Hematopoietic multipotent progenitor cell treated with erythropoietin and hydrocortisone succinate and interleukin-3 and kit ligand, for 15 days (in vitro differentiated cells): Measurements from ENCODE around the gene ANG.
"Not testable (repeated sequence)": the region's sequence is repeated elsewhere in the genome, so short reads cannot be mapped to it uniquely, and the experiment has no call there.

Source experiments
- DNase-seq: peaks from one replicate; pipeline ENCODE4 v3.0.0-alpha.2; 2015; ENCODE audit warnings: low spot score

Gene ANG

DNA sequence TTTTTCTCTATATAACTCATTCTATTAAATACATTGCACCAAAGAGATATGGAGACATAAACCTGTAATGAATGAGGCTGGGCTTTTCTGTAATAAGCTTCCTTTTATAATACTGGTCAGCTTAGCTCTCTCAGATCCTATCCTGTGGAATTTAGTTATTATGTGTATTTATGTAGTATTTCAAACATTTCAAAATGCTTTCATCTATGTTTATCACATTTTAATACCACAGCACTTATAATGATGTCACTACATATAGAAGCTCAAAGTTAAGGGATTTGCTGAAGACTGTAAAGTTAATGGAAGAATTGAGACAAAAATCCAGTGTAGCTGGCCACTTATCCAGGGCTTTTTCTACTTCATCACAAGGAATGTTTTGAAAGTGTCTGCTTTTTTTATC lies 11.4 kb downstream of the ANG start:
- no peak for DNase-seq

DNA sequence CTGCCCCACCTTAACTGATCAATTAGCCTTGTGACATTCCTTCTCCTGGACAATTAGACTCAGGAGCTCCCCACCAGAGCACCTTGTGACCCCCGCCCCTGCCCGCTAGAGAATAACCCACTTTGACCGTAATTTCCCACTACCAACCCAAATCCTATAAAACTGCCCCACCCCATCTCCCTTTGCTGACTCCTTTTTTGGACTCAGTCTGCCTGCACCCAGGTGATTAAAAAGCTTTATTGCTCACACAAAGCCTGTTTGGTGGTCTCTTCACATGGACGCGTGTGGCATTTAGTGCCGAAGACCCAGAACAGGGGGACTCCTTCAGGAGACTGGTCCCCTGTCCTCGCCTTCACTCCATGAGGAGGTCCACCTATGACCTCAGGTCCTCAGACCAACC lies 12.4 kb downstream of the ANG start:
- not testable (repeated sequence) for DNase-seq

DNA sequence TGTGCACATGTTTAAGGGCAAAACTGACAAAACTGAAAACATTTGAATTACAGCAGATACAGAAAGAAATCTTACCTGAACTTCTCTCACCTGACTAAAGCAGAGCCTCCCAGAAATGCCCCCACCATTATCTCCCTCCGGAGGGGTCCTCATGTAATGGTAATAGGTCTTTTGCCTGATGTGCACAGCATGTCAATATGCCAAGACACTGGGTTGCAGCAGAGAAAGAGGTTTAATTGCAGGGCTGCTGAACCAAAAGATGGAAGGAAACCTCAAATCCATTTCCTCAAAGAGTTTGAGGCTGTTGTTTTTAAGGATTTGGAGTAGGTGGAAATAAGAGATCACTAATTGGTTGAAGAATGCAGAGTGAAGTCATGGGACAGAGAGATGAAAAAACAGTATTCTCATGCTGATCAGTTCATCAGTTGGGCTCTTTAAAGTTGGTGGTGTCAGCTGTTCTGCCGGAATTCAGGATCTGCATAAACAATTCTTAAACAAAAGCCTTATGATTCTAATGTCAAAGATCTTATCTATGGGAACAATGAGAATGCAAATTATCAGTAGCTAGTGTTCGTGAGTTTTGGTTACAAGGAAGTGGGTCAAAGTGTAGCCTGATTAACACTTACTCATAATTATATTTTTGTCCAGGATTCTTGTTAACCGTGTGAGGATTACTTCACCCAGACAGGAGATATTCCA lies 18.2 kb downstream of the ANG start:
- no peak for DNase-seq

DNA sequence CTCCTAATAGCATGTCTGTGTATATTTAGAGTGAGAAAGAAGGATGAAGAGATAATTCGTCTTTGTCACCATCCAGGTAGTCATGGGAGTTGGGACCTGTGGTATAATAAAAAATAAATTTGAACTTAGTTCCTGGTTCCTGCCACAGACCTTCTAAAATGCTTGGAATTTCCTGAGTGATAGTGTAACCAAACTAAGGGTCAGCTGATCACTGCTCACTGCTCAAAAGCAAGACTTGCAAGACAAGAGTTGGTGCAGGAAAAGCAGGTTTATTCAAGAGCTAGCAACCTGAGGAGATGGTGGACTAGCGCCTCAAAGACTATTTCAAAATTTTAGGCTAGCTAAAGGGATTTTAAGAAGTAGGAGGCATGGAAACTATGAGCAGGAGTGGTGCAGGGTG lies 19.1 kb downstream of the ANG start:
- no peak for DNase-seq

DNA sequence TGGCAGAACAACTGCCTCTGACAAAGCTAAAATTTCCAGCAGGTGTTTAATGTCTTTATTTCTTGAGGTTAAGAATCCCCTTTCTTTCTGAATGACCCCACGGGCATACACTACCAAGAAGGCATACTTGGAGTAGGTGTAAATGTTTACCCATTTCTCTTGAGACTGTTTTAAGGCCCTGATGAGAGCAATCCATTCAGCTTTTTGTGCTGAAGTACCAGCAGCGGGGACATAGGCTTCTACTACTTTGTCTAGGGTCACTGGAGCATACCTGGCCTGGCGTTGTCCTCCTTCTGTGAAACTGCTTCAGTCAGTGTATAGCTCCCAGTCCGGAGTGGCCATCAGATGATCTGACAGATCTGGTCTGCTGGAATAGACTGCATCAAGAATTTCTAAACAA lies 22.7 kb downstream of the ANG start:
- peak; percentile 35 for DNase-seq

DNA sequence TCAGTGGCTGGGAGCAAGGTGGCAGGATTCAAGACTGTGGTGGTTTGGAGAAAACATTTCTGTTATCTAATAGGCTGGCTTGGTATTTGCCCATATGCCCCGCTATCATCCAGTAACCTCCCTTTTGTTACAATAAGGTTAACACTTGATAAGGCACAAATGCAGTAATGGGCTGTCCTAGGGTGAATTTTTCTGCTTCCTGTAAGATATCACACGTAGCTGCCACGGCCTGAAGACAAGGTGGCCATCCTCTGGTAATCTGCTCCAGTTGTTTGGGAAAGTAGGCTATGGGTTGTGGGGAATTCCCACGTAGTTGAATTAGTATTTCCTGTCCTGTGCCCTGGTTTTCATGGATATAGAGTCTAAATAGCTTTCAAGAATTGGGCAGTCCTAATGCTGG lies 23.1 kb downstream of the ANG start:
- DNase-seq: peak; percentile 70

DNA sequence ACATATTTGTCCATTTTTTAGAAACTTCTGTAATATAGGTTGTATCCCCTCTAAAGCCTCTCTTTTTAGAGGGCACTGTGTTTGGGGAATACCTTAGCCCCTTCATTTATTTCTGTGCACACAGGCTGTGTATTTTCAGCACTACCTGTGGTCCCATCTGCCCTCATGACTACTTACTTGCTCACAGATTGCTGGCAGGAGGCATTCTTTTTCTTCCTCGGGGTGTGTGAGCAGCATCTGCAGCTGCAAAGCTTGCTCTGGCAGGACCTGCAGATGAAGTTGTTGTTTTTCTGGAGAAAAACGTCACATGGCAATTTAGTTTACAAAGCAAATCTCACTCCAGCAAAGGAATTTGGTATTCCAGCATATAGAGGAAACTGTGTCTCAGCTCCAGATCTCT lies 24.3 kb downstream of the ANG start:
- DNase-seq: no peak

DNA sequence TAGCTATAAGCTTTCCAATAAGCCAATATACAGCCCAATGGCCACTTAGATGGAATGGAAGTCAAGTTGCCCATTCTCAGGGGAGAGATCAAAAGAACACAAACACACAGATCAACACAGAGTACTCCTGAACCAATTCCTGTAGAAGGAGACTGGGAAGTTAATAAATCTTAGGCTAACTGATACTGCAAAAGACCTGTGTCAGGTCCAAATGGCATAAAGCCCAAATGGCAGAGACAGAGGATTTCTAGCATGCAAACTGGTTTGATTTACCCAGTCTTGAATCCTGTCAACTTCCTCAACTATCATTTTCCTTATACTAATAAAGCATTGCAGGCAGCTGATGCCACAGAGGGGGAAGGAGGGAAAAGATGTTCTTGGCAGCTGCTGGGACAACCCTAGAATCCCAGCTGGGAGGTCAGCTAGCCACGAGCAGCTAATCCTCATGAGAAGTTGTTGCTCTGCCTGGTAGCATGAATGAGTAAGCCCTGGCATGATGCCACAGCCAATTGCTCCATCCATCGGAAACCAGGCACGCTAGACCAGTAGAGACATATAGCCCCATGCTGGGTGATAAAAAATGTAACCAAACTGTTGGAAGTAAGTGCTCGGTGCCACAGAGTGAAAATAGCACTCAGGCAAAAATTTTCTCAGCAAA lies 26.2 kb downstream of the ANG start:
- DNase-seq: no peak

DNA sequence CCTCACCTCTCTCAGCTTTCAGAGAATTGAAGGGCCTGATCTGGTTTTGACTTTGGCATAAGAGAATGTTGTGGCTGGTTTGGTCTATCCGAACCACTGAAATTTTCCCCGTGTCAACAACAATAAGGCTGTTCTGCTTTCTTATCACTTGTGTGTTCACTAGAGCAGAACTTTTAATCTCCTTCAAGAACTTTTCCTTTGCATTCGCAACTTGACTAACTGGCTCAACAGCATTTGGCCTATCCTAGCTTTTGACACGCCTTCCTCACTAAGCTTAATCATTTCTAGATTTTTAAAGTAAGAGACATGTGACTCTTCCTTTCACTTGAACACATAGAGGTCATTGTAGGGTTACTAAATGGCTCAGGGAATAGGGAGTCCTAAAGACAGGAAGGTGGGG lies 31.2 kb downstream of the ANG start:
- no peak for DNase-seq

DNA sequence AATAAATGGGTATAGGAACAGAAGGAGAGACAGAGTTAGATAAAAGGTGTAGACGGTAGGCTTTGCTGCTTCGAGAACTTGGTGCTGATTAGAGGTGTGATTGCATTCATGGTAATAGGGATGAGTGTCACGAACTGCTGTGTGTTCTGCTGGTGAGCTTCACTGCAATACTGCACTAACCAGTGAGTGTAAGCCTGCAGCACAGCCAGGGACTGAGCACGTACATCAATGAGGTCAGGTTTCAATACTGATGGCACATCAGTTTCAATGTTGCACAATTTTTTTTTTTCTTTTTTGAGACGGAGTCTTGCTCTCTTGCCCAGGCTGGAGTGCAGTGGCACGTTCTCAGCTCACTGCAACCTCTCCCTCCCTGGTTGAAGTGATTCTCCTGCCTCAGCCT lies 32.2 kb downstream of the ANG start:
- DNase-seq: no peak

DNA sequence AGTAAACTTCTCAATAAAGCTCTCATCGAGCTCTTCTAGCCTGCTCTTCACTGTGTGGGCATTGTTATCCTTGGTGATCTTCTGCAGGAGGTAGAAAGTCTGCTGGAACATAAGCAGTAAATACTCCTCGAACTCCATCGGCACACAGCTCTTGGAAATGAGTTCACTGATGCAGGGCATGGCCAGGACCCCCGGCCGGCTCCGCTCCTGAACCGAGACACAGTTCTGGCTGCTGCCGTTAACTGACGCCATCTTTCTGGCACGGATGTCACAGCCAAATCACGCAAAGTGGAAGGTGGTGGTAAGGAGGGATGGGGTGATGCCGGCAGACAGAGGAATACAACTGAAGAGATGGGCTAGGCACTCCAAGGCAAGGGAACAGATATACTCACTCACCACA lies 33.5 kb downstream of the ANG start:
- DNase-seq: no peak

DNA sequence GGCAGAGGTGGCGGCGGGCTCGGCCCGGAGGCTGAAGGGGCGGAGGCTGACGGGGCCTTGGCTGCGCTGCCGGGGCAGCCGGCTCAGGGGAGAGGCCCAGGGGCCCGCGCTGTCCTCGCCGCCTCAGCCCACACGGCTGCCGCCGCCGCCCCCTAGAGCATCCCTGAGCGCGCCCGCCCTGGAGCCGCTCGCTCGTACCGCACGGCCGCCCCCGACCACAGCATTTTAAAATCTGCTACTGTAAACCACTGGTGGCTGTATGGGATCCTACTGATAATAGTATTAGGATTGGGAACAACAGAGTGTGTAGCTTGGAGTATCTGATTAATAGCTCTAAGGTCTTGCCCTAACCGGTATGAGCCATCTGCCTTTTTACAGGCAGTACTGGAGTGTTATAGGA lies 34.9 kb downstream of the ANG start:
- no peak for DNase-seq

DNA sequence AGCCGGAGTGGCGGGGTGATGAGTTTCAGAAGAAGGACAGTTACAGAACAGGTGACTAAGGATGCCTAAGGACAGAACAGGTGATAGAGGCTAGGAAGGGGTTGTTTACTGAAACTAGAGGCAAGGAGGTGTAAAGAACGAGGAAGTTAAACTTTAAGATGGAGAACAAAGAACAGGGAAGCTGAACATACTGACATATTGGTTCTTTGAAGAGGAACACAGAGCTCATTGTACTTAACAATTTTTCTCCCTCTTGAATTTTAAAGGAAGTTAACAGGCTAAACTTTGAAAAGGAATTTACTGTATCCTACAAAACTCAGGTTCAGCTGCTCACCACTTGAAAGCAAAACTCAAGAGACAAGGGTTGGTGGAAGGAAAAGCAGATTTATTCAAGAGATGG lies 37.6 kb downstream of the ANG start:
- DNase-seq: not testable (repeated sequence)

DNA sequence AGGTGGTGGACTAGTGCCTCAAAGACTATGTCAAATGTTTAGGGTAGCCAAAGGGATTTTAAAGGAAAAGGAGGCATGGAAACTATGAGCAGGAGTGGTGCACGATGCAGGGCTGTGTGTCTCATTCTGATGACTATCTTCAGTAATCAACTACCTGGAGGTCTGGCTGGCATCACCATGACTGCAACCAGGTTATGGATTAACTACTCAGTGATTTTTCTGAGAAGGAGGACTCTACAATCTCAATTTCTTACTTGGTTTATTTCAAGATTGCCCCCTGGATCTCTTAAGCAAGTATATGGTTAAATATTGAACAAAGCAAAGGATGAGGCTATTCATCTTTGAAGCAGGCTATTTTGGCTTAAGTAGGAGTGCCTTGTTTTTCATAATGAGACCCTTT lies 38.0 kb downstream of the ANG start:
- no peak for DNase-seq

DNA sequence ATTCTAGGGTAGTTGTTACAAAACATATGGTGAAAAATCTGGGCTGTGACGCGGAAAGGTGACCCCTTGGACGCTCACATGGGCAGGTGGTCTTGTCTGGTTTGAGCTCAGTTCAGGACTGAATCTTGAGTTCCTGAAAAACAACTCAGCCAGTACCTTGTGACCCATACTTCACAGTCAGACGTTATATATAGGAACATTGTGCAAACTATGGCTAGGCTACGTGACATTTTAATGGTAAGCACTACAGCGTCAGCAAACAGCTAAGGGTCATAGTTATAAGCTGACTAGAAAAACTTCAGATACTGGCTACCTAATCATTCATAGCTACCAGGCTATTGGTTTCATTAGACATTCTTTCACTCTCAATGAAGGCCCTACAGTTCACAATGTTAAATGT lies 42.3 kb downstream of the ANG start:
- no peak for DNase-seq

DNA sequence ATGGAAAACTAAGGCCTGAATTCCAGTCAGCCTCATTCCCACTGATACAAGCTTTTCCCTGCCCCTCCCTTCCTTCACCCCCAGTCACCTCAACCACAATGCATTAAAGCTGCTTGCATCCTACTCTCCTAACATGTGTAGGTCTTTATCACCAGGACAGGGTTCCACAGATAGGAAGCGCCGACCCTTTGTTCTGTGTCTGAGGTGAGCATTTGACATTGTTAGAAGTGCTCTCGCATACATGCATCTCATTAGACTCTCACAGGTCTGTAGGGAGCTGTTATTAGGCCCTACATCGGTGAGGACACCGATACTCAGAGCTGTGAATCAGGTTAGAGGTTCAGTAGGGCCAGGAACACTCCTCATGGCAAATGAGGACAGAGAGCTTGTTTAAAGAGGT lies 43.9 kb downstream of the ANG start:
- no peak for DNase-seq

DNA sequence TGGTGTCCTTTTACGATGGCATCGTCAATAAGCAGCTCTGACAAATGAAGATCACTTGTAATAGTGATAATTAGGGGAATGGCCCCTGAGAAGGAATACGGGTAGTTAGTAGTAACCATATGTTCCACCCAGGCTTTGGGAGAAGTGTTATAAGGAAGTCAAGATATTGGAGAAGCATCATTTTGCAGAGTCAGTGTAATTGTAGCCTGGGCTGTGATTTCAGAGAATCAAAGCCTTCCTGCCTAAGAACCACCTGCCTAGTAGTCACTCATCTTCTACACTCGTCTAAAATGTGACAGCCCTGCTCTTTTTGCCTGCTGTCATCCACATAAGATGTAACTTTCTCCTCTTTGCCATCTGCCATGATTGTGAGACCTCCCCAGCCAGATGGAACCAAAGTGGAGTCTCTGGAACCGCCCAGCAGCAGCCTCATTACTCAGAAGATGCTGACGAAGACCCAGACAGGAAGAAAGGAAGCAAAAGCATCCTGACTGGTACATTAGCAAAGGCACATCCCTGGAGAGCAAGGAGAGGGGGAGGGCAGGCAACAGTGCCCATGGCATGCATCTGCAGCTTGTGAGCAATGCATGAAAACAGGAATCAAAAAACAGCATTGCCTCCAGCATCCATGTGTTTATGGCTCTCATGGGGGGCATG lies 44.5 kb downstream of the ANG start:
- DNase-seq: no peak

DNA sequence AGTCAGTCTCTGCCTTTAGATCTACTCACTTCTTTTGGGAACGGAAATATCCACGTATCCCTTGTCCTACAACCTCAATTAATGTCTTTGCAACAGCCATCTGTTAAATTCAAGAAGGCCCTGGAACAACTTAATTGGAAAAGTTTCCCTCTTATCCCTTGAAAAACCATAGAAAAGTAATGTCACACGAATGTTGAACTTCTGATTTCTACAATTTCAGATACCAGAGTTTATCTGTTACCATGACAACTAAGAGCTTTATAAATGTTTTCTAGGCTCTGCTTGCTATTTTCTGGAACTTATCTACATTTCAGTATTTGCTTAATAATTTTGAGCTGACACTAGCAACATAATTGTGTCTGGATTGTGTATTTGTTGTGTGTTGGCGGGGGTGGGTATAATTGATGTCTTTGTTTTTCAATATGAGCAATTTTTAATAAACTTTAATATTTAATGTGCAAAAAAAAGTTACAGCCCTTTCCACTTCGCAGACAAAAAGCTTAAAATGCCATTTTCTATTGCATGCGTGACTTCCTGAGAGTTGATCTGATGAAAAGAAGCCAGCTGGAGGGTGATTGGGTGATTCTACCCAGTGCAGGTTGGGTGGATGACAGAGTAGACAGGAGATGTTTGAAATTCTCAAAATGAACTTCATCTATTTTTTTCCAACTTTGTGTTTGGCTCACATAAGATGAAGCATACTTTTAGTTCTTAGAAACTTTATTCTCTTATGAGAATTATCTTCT lies 45.3 kb downstream of the ANG start:
- no peak for DNase-seq

DNA sequence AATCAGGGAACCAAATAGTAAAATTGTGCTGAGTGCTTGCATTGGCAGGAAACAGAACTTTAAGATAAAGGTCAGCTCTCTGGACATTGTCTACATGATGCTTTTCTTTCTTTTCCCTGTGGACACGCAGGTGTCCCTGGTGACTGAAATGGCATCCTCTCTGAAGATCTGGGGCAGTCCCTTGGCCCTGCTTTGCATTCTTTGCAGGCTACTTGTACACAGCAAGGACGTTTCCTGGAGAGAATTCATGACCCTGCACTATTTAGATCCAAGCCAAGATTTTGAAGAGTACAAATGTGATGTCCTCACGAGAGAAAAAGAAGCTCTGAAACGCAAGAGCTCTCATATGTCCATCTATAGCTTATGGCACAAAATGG lies 45.9 kb downstream of the ANG start:
- DNase-seq: no peak

DNA sequence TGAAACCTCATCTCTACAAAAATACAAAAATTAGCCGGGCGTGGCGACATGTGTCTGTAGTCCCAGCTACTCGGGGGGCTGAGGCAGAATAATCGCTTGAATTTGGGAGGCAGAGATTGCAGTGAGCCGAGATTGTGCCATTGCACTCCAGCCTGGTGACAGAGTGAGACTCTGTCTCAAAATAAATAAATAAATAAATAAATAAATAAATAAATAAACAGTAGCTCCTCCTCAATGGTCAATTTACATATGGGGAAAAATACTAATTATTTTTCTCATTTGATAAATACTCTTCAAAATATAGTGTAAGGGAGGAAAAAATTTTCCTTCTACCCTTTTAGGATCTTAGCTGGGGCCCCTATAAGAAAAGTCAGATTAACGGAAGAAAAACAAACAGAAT lies 49.7 kb downstream of the ANG start:
- not testable (repeated sequence) for DNase-seq

DNA sequence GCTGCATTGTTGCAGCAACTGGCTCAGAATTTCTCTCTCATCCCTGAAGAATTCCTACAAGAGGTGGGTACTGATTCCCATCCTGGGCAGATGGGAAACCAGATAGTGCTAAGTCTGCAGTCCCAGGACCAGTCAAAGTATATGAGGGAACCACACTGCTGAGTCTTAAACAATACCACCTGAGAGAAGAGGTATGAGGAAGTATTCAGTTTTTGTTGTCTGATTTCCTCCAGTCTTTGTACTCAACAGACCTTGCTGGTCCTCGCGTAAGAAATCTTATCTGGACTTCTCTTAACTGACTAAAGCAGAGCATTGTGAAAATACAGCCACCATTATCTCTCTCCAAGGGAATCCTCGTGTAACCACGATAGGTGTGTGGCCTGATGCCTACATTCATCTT lies 53.6 kb downstream of the ANG start:
- no peak for DNase-seq

DNA sequence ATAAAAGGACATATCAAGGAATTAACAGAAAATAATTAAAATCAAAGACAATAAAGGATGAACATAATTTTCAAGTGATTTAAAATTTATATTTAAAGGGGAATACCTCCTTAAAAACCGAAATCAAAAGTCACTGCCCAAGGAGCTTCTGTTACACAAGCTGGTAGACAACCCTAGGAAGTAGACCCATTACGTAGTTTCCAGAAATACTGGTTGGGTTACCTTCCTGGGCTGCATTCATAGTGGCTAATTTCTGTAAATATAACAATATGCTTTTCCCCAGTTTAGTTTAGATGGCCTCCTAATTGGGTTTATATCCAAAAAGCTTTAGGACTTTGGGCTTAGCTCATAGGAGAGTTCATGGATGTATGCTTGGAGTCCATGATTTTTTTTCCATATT lies 55.0 kb downstream of the ANG start:
- DNase-seq: no peak
